Measurements from ENCODE around the gene KRTAP19-7. TPM values are rescaled to one million over a fixed set of nuclear protein-coding genes. Genes with fewer than 3 reads are reported as not detected.
A peak's percentile ranks its signal among the peaks of the same experiment; 100 is the strongest.

The KRTAP19-7 gene
- not detected for total RNA-seq

GRCh38 chr21:30561264-30561895 is at the start of gene KRTAP19-7:
Gene KRTAP19-7 (minus strand): TSS chr21:30561314. CDS start chr21:30561289, 25 bp downstream.
- H3K9me3 ChIP-seq, result no peaks in the 10 kb centered on the region
- no peak for TF ChIP-seq POLR2AphosphoS5 (IDR thresholded peaks at IDR 0.05)
- TF ChIP-seq POLR2A (IDR thresholded peaks at IDR 0.05), result no peak
- TF ChIP-seq, protein P1, sequence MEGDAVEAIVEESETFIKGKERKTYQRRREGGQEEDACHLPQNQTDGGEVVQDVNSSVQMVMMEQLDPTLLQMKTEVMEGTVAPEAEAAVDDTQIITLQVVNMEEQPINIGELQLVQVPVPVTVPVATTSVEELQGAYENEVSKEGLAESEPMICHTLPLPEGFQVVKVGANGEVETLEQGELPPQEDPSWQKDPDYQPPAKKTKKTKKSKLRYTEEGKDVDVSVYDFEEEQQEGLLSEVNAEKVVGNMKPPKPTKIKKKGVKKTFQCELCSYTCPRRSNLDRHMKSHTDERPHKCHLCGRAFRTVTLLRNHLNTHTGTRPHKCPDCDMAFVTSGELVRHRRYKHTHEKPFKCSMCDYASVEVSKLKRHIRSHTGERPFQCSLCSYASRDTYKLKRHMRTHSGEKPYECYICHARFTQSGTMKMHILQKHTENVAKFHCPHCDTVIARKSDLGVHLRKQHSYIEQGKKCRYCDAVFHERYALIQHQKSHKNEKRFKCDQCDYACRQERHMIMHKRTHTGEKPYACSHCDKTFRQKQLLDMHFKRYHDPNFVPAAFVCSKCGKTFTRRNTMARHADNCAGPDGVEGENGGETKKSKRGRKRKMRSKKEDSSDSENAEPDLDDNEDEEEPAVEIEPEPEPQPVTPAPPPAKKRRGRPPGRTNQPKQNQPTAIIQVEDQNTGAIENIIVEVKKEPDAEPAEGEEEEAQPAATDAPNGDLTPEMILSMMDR (IDR thresholded peaks at IDR 0.05), result no peak
- no peak for TF ChIP-seq EP300 (IDR thresholded peaks at IDR 0.05)
- H3K36me3 ChIP-seq, result no peaks in the 10 kb centered on the region
- no peaks in the 10 kb centered on the region for H3K27me3 ChIP-seq
- no peak for DNase-seq
- 71% methylated on average over 2 of the region's 2 CpGs for WGBS, 2 donors
- H3K4me3 ChIP-seq, result no peak within 1 kb of the TSS
- H3K27ac ChIP-seq, result no peak within 1 kb of the TSS
- no peaks in the 10 kb centered on the region for H3K4me1 ChIP-seq
- no peak for ATAC-seq (ENCODE audit: low FRiP score in 2 of 2)

DNA sequence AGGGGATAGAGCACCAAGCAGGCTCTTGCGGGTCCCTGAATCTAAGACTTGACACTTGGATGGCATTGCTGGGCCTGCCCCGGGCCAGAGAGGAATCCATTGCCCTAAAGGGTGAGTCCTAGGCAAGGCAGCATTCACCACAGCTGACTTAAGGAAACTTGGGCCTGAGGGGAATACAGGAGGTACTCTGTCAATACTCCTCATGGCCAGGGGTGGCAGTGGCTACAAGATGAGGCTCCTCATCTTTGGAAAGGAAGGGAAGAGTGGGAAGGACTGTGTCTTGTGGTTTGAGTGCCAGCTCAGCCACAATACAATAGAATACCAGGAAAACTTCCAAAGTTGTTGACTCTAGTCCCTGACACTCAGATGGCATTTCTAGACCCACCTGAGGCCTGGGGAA is 44.9 kb upstream of the KRTAP19-7 start:
- no peak for TF ChIP-seq POLR2A (IDR thresholded peaks at IDR 0.05)
- no peak for TF ChIP-seq POLR2AphosphoS5 (IDR thresholded peaks at IDR 0.05)
- TF ChIP-seq, protein P1 (IDR thresholded peaks at IDR 0.05), result no peak
- TF ChIP-seq EP300 (IDR thresholded peaks at IDR 0.05), result no peak
- ATAC-seq (ENCODE audit: low FRiP score in 2 of 2) (no peak), DNase-seq (no peak)
- Histone ChIP-seq H3K9me3 (no peaks in the 10 kb centered on the region), H3K4me1 (no peaks in the 10 kb centered on the region), H3K27me3 (no peaks in the 10 kb centered on the region), H3K27ac (no peak overlapping the region), H3K36me3 (no peaks in the 10 kb centered on the region), H3K4me3 (no peak overlapping the region)
- 93 to 100% methylated on average over 2 of the region's 2 CpGs for WGBS, 2 donors

- WGBS, 2 donors, result 0 to 95% methylated on average over 1 of the region's 1 CpG
- ATAC-seq (ENCODE audit: low FRiP score in 2 of 2), result no peak
- DNase-seq, result no peak
- Histone ChIP-seq H3K36me3 (no peaks in the 10 kb centered on the region), H3K4me3 (no peak within 1 kb of the TSS), H3K27ac (no peak within 1 kb of the TSS), H3K27me3 (no peaks in the 10 kb centered on the region), H3K4me1 (no peaks in the 10 kb centered on the region), H3K9me3 (no peaks in the 10 kb centered on the region)
- TF ChIP-seq, protein P1 (IDR thresholded peaks at IDR 0.05), result no peak
- TF ChIP-seq POLR2A (IDR thresholded peaks at IDR 0.05) (no peak), POLR2AphosphoS5 (IDR thresholded peaks at IDR 0.05) (no peak), EP300 (IDR thresholded peaks at IDR 0.05) (no peak)
Measured at GRCh38 chr21:30600787-30601186, 39.7 kb upstream of the KRTAP19-7 start, which contains the start of gene KRTAP22-1. Gene KRTAP22-1 (plus strand): TSS chr21:30601087.

DNA sequence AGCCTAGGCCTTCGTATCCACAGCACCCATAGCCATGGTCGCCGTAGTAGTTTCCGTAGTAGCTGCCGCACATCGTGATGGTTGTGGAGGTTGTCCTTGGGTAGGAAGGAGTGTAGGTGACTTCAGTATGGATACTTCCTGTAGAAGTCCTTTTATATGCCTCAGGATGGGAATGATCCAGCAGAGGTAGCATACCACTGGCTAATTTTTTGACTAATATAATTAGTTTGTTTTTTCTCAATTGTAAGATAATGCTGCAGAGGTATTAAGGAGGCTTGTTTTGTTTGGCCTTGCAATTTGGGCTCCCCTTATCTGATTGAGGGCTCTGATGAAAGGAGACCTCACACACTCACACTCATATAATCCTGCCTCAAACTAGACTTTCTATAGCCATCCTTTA is 37.7 kb upstream of the KRTAP19-7 start, which contains the start of gene KRTAP6-2:
Gene KRTAP6-2, minus strand, starts transcription at position 101 of the 400 bp plus-strand sequence. Its CDS starts 28 bp downstream, at position 73.
- no peak within 1 kb of the TSS for H3K27ac ChIP-seq
- WGBS, 2 donors, result 94% methylated on average over 5 to 6 of the region's 6 CpGs
- H3K36me3 ChIP-seq, result no peaks in the 10 kb centered on the region
- TF ChIP-seq, protein P1 (IDR thresholded peaks at IDR 0.05), result no peak
- TF ChIP-seq POLR2AphosphoS5 (IDR thresholded peaks at IDR 0.05), result no peak
- no peak for TF ChIP-seq POLR2A (IDR thresholded peaks at IDR 0.05)
- TF ChIP-seq EP300 (IDR thresholded peaks at IDR 0.05), result no peak
- no peak within 1 kb of the TSS for H3K4me3 ChIP-seq
- DNase-seq (no peak), ATAC-seq (ENCODE audit: low FRiP score in 2 of 2) (no peak)
- no peaks in the 10 kb centered on the region for H3K27me3 ChIP-seq
- H3K9me3 ChIP-seq, result no peaks in the 10 kb centered on the region
- no peaks in the 10 kb centered on the region for H3K4me1 ChIP-seq

DNA sequence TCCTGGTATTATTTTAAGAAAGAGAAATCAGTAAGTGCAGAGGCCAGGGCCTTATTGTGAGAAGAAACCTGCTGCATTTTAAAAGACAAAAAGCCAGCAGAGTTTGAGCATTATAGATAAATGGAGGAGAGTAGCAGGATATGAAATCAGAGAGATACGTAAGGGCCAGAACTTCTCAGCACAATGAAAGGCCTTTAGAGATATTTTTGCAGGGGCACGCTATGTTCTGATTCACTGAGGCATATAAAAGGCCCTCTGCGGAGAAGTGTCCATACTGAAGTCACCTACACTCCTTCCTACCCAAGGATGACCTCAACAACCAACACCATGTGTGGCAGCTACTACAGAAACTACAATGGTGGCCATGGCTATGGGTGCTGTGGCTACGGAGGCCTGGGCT is 31.0 kb upstream of the KRTAP19-7 start, which contains the start of gene KRTAP6-3:
Gene KRTAP6-3, plus strand, starts transcription at position 301 of the 400 bp plus-strand sequence. Its CDS starts 6 bp downstream, at position 307.
- 92 to 93% methylated on average over 3 to 4 of the region's 4 CpGs for WGBS, 2 donors
- no peaks in the 10 kb centered on the region for H3K36me3 ChIP-seq
- ATAC-seq (ENCODE audit: low FRiP score in 2 of 2) (peak; percentile 12 to 37), DNase-seq (no peak)
- no peak within 1 kb of the TSS for H3K4me3 ChIP-seq
- TF ChIP-seq POLR2AphosphoS5 (IDR thresholded peaks at IDR 0.05) (no peak), POLR2A (IDR thresholded peaks at IDR 0.05) (no peak), EP300 (IDR thresholded peaks at IDR 0.05) (no peak)
- TF ChIP-seq, protein P1 (IDR thresholded peaks at IDR 0.05), result no peak
- no peaks in the 10 kb centered on the region for H3K27me3 ChIP-seq
- no peak within 1 kb of the TSS for H3K27ac ChIP-seq
- no peaks in the 10 kb centered on the region for H3K4me1 ChIP-seq
- H3K9me3 ChIP-seq, result no peaks in the 10 kb centered on the region

Data from upper lobe of left lung (tissue), 6 donors.